Measurements from ENCODE around the gene MED26. TPM values are rescaled to one million over a fixed set of nuclear protein-coding genes. Genes with fewer than 3 reads are reported as not detected.

The MED26 gene
- total RNA-seq, 3 donors from 2014 or later, result 5.6 to 10.0 (median 7.5) TPM

DNA sequence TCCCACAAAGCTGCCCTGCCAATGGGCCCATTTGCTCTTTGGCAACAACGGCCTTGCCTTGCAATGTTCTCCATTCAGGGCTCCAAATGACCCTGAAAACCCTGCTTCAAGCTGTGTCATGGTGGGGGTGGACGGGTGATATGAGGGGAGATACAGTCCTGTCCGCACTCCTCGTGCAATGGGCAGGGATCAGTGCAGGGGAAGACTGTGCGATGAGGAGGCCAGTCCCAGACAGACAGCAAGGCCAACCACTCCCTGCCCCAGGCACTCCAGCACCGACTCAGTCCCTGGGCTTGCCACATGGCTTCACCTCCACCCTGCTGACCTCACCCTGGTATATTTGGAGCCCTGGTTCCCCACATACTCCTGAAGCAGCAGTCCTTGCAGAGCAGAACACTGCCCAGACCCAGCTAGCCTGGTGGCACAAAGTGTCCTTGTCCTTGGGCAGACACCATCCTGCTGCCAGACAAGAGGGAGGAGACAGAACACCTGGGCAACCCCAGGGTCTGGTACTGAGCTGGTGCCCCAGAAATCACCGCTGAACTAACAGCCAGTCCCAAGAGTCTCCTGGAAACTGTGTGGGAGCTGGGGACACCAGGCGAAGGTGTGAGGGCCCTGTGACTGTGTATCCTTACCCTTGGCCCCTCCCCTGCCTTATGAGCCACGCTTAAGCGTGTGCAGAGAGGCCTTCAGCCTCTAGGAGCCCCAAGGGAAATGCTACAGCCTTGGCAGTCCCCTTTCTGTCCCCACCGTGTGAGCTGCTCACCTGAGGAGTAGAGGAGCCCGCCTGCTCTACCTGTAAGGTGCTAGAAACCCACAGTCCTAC lies 46.6 kb downstream of the MED26 start:
- intact Hi-C loops (cut with DNase I; ENCODE audit: low total_unique reads), result no loop called here
- Histone ChIP-seq H3K27me3 (no peaks in the 10 kb centered on the region), H3K27ac (peak overlapping the region; percentile 75 to 81), H3K4me1 (peaks cover 15 to 21% of the 10 kb centered on the region in 2 donors), H3K36me3 (no peaks in the 10 kb centered on the region), H3K4me3 (peak overlapping the region in 1 of 3 donors; percentile 24), H3K9me3 (no peaks in the 10 kb centered on the region)
- DNase-seq (ENCODE audit: low spot score in 2 of 2), result no peak
- TF ChIP-seq POLR2A (IDR thresholded peaks at IDR 0.05), result no peak
- TF ChIP-seq, protein P1, sequence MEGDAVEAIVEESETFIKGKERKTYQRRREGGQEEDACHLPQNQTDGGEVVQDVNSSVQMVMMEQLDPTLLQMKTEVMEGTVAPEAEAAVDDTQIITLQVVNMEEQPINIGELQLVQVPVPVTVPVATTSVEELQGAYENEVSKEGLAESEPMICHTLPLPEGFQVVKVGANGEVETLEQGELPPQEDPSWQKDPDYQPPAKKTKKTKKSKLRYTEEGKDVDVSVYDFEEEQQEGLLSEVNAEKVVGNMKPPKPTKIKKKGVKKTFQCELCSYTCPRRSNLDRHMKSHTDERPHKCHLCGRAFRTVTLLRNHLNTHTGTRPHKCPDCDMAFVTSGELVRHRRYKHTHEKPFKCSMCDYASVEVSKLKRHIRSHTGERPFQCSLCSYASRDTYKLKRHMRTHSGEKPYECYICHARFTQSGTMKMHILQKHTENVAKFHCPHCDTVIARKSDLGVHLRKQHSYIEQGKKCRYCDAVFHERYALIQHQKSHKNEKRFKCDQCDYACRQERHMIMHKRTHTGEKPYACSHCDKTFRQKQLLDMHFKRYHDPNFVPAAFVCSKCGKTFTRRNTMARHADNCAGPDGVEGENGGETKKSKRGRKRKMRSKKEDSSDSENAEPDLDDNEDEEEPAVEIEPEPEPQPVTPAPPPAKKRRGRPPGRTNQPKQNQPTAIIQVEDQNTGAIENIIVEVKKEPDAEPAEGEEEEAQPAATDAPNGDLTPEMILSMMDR (IDR thresholded peaks at IDR 0.05), result peak in 1 of 3 donors; percentile 16

DNA sequence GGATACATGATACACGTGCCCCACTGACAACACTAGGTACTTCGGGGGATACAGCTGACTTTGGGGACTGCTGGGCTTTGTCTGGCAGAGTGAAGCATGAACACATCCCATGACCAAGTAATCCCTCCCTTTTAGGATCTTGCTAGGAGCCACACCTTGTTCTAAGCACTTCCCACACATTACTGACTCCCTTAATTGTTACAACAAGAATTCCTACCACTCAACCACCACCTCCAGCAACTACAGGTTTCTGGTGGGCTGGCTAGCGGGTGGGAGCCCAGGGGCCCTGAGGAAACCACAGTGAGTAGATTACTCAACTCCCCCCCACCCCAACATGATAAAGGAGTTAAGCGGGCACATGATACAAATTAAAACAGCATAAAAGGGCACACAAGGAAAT lies 48.6 kb downstream of the MED26 start:
- Histone ChIP-seq H3K36me3 (no peaks in the 10 kb centered on the region), H3K4me1 (peaks cover 15 to 17% of the 10 kb centered on the region in 2 donors), H3K4me3 (no peak overlapping the region), H3K27me3 (no peaks in the 10 kb centered on the region), H3K27ac (peak overlapping the region; percentile 17 to 52), H3K9me3 (no peaks in the 10 kb centered on the region)
- TF ChIP-seq, protein P1 (IDR thresholded peaks at IDR 0.05), result no peak
- TF ChIP-seq POLR2AphosphoS5 (IDR thresholded peaks at IDR 0.05), result no peak
- TF ChIP-seq POLR2A (IDR thresholded peaks at IDR 0.05), result no peak
- no peak for DNase-seq (ENCODE audit: low spot score in 2 of 2)
- intact Hi-C loops (cut with DNase I; ENCODE audit: low total_unique reads), result no loop called here

GRCh38 chr19:16577531-16577985 lies 50.4 kb downstream of the MED26 start:
- no peaks in the 10 kb centered on the region for H3K36me3 ChIP-seq
- peaks cover 10 to 28% of the 10 kb centered on the region in 2 donors for H3K4me1 ChIP-seq
- intact Hi-C loops (cut with DNase I; ENCODE audit: low total_unique reads), result no loop called here
- no peaks in the 10 kb centered on the region for H3K27me3 ChIP-seq
- H3K27ac ChIP-seq, result peak overlapping the region in 1 of 2 donors; percentile 72
- H3K4me3 ChIP-seq, result no peak overlapping the region
- no peak for TF ChIP-seq POLR2A (IDR thresholded peaks at IDR 0.05)
- TF ChIP-seq, protein P1 (IDR thresholded peaks at IDR 0.05), result no peak
- no peak for TF ChIP-seq POLR2AphosphoS5 (IDR thresholded peaks at IDR 0.05)
- no peaks in the 10 kb centered on the region for H3K9me3 ChIP-seq
- DNase-seq (ENCODE audit: low spot score in 2 of 2), result no peak

DNA sequence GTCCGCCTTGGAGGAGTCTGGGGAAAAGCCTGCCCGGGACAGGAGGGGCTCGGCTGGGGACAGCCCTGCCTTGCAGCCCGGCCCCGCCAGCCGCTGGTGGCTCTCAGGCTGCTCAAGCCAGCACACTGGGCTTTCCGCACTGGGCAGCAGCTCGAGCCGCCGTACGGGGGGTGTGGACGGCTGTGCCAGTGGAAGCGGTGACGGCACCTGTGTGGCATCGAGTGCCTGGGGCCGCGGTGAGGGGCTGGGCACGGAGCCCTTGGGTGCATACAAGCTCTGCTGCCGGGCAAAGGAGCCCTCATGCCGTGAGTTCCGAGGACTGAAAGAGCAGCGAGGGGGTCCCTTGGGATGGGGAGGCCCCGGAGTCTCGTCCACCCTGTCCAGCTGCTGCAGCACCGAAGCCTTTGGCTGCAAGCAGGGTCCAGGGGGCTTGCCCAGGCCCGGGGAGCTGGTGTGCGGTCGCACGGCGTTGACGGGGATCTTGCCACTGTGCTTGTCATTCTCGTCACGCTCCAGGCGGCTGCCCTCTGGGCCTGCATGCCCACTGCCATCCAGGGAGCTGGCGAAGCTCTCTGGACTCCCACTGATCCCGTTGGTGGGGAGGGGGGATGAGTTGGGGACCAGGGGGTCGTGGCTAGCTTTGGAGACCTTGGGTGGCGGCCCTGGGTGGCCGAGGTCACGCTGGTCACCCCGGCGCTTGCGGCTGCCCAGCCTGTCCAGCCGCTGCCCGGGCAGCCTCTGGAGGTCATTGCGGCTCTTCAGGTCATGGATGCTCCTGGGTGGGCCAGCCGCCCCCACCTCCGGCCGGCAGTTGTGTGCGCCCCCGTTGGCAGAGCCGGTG lies 51.1 kb downstream of the MED26 start:
- no peak overlapping the region for H3K4me3 ChIP-seq
- H3K36me3 ChIP-seq, result no peaks in the 10 kb centered on the region
- peaks cover 4 to 21% of the 10 kb centered on the region in 2 donors for H3K4me1 ChIP-seq
- H3K27me3 ChIP-seq, result no peaks in the 10 kb centered on the region
- no peak for TF ChIP-seq POLR2A (IDR thresholded peaks at IDR 0.05)
- TF ChIP-seq, protein P1 (IDR thresholded peaks at IDR 0.05), result no peak
- peak overlapping the region in 1 of 2 donors; percentile 28 for H3K27ac ChIP-seq
- no peak for DNase-seq (ENCODE audit: low spot score in 2 of 2)
- intact Hi-C loops (cut with DNase I; ENCODE audit: low total_unique reads), result no loop called here
- H3K9me3 ChIP-seq, result no peaks in the 10 kb centered on the region
